ENCODE data around the gene FMN2.

The FMN2 gene

DNA sequence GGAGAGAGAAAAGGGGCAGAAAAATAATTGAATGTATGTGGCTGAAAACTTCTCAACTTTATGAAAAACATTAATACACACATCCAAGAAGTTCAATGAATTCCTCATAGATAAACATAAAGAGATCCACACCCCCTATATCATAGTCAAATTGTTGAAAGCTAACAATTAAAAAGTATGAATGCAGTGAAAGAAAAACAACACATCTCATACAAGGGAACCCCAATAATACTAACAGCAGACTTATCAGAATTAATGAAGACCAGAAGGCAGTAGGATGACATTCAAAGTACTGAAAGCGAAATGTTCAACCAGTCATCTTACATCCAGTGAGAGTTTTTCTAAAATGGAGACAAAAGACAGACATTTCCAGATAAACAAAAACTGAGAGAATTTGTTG, 134.4 kb downstream of the FMN2 start:
- no peak for DNase-seq
- no peak overlapping the region for H3K4me3 Mint-ChIP-seq
- no peaks in the 10 kb centered on the region for H3K4me1 Mint-ChIP-seq (ENCODE audit: low read depth)

DNA sequence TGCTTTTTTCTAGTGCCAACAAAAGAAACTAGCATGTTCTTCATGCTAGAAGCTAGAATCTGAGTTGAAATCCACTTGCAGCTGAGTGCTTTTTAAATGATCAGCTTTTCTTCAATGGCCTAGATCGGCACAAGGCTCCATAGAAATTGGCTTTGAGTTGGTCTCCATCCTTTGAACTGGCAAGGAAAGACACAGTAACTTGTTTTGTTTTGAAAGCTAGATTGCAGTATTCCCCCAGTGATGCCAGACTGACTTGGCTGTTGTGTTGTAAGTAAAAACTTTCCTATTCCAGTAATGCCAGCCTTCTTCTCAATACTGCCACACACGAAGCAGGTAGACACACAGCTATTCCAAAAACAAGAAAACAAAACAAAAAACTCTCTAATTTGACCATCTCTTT, 139.1 kb downstream of the FMN2 start:
- DNase-seq: no peak
- Mint-ChIP-seq H3K4me3 (no peak overlapping the region), H3K27ac (no peak overlapping the region), H3K27me3 (no peaks in the 10 kb centered on the region), H3K9me3 (peaks cover 18% of the 10 kb centered on the region), H3K4me1 (ENCODE audit: low read depth) (no peaks in the 10 kb centered on the region), H3K36me3 (ENCODE audit: low read depth) (no peaks in the 10 kb centered on the region)

More for the DNA sequence above, 134.4 kb downstream of the FMN2 start:
- Mint-ChIP-seq H3K36me3 (ENCODE audit: low read depth) (no peaks in the 10 kb centered on the region), H3K27ac (no peak overlapping the region), H3K27me3 (no peaks in the 10 kb centered on the region), H3K9me3 (peaks cover 33% of the 10 kb centered on the region)

DNA sequence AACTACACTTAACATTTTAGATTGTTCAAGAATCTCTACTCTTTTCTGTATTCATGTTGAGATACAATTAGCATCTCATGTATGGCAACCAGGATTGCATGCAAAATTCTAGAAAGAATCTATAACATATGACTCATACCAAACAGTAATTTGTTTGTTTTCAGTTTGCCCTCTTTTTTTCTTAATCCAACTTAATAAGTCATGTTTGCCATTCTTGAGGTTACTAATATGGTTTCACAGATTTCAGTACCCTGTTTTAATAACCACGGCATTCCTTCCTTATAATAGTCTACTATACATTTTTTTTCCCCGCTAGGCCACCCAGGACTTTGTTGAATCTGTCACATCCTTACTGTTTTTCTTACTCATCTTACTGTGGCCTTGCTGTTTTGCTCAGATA, 140.8 kb downstream of the FMN2 start:
- H3K27ac Mint-ChIP-seq: no peak overlapping the region
- DNase-seq: no peak

DNA sequence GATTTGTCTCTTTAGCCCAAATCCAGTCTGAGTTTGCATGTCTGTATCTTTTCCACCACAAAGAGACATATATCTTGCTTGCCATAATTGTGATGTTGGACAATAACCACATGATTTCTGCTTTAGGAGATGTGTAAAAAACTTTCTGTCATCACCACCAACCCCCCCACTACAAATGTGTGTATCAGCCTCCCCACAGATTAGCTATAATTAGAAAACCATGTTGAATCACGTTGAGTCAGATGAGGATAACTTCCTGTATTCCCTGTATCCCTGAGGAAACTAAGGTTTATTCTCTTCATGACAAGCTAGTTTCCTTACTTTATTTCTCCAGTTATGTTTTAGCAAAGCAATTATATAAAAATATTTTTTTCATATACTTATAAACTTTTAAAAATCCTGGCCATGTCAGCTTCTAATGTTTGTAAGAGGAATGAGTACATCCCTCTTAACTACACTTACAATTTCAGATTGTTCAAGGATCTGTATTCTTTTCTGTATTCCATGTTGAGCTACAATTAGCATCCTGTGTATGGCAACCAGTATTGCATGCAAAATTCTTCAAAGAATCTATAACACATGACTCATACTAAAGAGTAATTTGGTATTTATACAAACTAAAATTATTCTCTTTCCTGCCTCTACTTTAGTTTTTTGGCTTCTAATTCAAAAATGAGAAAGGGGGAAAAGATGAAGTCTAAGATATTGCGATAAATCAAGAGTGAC, 143.0 kb downstream of the FMN2 start:
- H3K27ac Mint-ChIP-seq: no peak overlapping the region
- no peaks in the 10 kb centered on the region for H3K27me3 Mint-ChIP-seq
- no peak overlapping the region for H3K4me3 Mint-ChIP-seq
- H3K9me3 Mint-ChIP-seq: peaks cover 3% of the 10 kb centered on the region
- H3K36me3 Mint-ChIP-seq (ENCODE audit: low read depth): no peaks in the 10 kb centered on the region
- DNase-seq: no peak
- H3K4me1 Mint-ChIP-seq (ENCODE audit: low read depth): no peaks in the 10 kb centered on the region

More for the DNA sequence above, 140.8 kb downstream of the FMN2 start:
- H3K36me3 Mint-ChIP-seq (ENCODE audit: low read depth): no peaks in the 10 kb centered on the region
- H3K4me1 Mint-ChIP-seq (ENCODE audit: low read depth): no peaks in the 10 kb centered on the region
- H3K4me3 Mint-ChIP-seq: no peak overlapping the region
- peaks cover 7% of the 10 kb centered on the region for H3K9me3 Mint-ChIP-seq
- H3K27me3 Mint-ChIP-seq: no peaks in the 10 kb centered on the region

DNA sequence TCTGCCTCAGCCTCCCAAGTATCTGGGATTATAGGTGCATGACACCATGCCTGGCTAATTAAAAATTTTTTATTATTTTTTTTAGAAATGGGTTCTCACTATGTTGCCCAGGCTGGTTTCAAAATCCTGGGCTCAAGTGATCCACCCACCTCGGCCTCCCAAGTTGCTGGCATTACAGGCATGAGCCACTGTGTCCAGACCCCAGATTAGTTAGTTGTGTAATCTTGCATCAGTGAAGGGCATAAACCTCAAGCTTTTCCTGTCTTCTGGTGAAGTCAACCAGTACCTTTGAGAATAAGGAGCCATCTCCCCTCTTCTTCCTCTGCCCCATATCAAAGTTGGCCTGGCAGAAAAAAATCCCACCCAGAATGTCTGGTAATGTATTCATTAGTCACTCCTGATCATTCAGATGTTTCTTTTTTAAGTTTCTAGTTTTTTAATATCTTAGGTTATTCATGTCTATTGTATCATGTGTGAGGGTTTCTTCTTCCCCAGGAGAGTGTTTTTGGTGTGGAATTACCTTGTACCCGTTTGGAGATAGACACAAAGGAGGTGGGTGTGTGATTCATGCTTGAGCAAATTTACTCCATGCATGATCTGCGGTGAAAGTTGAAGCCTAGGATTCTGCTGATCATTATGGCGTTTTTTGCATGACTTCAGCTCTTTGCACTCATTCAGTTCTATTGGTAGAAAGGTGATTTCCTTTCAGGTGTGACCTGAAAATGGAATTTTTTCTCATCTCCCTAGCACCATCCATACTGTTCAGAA, 144.0 kb downstream of the FMN2 start:
- Mint-ChIP-seq H3K9me3 (peaks cover 3% of the 10 kb centered on the region), H3K36me3 (ENCODE audit: low read depth) (no peaks in the 10 kb centered on the region), H3K4me1 (ENCODE audit: low read depth) (no peaks in the 10 kb centered on the region), H3K27me3 (no peaks in the 10 kb centered on the region), H3K4me3 (no peak overlapping the region), H3K27ac (no peak overlapping the region)
- no peak for DNase-seq

DNA sequence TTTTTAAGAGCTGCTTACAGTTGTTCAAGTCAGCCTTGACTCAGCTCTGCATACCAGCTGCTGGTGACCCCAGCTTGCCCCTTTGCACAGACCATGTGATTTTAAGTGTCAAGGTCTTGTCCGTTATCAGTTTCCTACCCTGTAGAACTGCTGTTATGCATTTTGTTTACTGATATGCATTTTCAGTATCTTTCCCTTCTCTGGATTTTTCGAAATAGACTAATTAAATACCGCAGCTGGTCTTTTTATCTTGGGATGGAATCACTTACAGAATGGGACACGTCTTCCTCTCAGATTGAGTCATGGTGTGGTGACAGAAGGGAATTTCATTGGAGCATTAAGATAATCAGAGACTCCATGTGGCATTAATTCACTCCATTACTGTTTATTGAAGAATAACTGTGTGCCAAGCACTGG, 145.6 kb downstream of the FMN2 start:
- Mint-ChIP-seq H3K36me3 (ENCODE audit: low read depth) (no peaks in the 10 kb centered on the region), H3K27ac (no peak overlapping the region), H3K4me1 (ENCODE audit: low read depth) (no peaks in the 10 kb centered on the region), H3K27me3 (no peaks in the 10 kb centered on the region), H3K9me3 (peaks cover 3% of the 10 kb centered on the region), H3K4me3 (no peak overlapping the region)
- no peak for DNase-seq

DNA sequence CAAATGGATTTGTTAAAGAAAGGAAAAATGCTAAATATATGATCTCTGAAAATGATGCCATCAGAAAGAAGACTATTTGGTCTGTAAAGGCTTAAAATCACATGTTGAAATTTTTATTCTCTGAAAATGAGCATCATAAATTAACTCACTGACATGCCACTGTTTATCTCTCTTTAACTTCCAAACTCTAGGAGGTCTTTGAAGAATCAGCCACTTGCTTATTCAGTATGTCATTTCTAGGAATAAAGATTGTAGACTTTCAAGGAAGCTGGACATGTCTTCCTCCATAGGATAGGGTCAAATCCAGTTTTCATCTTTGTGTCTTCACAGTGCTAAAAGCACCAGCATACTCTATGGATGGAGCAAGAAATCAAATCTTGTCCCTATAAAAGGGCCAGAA, 147.6 kb downstream of the FMN2 start:
- Mint-ChIP-seq H3K9me3 (no peaks in the 10 kb centered on the region), H3K27ac (no peak overlapping the region), H3K36me3 (ENCODE audit: low read depth) (no peaks in the 10 kb centered on the region), H3K27me3 (no peaks in the 10 kb centered on the region), H3K4me1 (ENCODE audit: low read depth) (no peaks in the 10 kb centered on the region), H3K4me3 (no peak overlapping the region)
- DNase-seq: no peak

DNA sequence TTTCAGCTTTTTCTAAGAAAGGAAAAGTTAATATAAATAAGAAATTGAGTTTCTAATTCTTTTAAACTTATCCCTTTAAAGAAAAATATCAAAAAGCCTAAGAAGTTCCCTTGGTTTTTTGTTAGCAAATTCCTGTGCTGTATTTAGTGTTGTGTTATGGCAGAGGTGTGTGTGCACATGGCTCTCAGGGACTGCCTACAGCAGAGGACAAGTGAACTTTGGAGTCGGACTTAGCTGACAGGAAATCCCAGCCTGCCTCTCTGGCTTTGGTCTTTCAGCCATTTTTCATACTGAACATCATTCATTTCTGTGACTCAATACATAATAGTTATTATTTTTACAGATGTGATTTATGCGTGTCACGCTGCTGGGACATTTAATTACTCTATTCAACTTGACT, 149.6 kb downstream of the FMN2 start:
- H3K4me3 Mint-ChIP-seq: no peak overlapping the region
- H3K36me3 Mint-ChIP-seq (ENCODE audit: low read depth): no peaks in the 10 kb centered on the region
- no peak for DNase-seq
- no peaks in the 10 kb centered on the region for H3K4me1 Mint-ChIP-seq (ENCODE audit: low read depth)
- no peak overlapping the region for H3K27ac Mint-ChIP-seq
- no peaks in the 10 kb centered on the region for H3K9me3 Mint-ChIP-seq
- H3K27me3 Mint-ChIP-seq: no peaks in the 10 kb centered on the region

DNA sequence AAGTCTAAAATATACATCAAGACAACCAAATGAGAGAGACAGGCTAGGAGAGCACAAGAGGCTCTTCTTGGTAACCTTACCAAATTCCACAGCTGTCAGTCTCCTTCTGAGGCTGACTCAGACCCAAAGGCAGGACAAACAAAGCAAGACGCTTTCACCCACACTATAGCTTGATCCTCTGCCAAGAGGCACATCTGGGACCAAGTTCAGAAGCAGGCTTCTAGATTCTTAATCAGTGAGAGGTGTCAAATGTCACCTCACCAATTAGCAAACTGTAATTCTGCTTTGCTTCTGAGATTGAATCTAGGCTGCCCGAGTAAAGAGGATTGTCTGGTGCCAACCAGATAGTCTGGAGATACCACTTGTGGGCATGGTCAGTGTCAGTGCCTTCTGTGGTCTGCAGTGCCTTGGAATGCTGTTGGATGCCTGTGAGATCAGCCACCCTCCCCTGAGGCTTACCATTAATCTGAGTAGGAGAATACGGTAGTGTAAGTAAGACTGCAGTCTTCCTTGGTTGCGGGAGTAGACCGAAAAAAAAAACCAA, 151.0 kb downstream of the FMN2 start:
- no peaks in the 10 kb centered on the region for H3K27me3 Mint-ChIP-seq
- H3K4me3 Mint-ChIP-seq: no peak overlapping the region
- H3K27ac Mint-ChIP-seq: no peak overlapping the region
- no peak for DNase-seq
- H3K4me1 Mint-ChIP-seq (ENCODE audit: low read depth): no peaks in the 10 kb centered on the region
- no peaks in the 10 kb centered on the region for H3K9me3 Mint-ChIP-seq
- H3K36me3 Mint-ChIP-seq (ENCODE audit: low read depth): no peaks in the 10 kb centered on the region

DNA sequence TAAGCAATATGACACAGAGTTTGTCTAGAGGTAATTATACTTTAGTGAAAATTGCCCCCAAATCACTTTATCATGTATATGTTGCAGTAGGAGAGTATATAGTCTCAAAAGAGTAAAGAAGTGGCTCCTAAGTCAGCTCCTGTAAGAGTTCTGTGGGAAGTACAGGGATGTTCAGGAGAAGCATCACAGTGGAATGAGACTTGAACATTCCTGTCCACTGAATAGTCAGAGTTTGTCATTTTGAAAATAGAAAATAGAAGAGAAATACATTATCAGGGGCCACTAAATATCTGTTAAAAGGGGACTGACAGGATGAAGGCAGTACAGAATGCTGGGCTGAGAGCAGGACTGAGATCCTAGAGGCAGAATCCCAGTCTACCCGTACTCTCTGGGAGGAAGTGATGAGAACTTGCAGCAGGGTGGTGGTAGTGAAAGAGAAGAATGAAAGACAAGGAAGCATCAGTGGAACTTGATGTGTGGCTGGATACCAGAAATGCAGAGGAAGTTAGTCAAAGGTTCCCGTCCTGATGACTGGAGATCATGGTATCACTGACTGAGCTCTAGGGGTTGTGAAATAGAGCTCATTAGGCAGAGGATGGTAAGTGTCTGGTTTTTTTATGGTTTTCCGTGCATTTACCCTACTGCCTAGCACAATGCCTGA, 153.4 kb downstream of the FMN2 start:
- DNase-seq: no peak
- no peaks in the 10 kb centered on the region for H3K36me3 Mint-ChIP-seq (ENCODE audit: low read depth)
- H3K9me3 Mint-ChIP-seq: no peaks in the 10 kb centered on the region
- H3K27me3 Mint-ChIP-seq: no peaks in the 10 kb centered on the region
- no peak overlapping the region for H3K4me3 Mint-ChIP-seq
- H3K4me1 Mint-ChIP-seq (ENCODE audit: low read depth): no peaks in the 10 kb centered on the region
- H3K27ac Mint-ChIP-seq: no peak overlapping the region

DNA sequence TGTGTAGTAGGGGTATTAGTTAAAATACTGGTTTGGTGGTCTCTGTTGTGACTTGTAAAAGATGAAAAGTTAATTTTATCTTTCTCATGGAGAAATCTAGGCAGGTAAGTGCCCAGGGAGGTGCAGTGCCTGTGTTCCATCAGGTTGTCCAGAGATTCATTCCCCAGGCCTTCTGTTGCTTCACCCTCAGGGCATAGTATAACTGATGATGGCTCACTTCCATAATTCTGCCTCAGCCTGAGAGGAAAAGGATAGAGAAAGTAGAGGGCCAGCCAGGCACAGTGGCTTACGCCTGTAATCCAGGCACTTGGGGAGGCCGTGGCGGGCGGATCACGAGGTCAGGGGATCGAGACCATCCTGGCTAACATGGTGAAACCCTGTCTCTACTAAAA, 153.9 kb downstream of the FMN2 start:
- no peak for DNase-seq
- Mint-ChIP-seq H3K27me3 (no peaks in the 10 kb centered on the region), H3K27ac (no peak overlapping the region), H3K4me1 (ENCODE audit: low read depth) (no peaks in the 10 kb centered on the region), H3K36me3 (ENCODE audit: low read depth) (no peaks in the 10 kb centered on the region), H3K4me3 (no peak overlapping the region), H3K9me3 (peaks cover 2% of the 10 kb centered on the region)

DNA sequence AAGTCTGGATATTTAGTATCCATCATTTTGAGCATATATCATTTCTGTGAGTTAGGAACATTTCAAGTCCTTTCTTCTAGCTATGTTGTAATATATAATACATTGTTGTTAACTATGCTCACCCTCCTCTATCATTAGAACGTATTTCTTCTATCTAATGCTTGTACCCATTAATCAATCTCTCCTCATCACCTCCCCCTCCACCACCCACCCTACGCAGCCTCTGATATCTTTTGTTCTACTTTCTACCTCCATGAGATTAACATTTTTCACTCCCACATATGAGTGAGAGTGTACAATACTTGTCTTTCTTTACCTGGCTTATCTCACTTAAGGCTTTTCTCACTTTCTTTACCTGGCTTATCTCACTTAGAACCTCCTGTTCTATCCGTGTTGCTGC, 156.2 kb downstream of the FMN2 start:
- peaks cover 6% of the 10 kb centered on the region for H3K9me3 Mint-ChIP-seq
- no peak overlapping the region for H3K27ac Mint-ChIP-seq
- no peaks in the 10 kb centered on the region for H3K27me3 Mint-ChIP-seq
- no peaks in the 10 kb centered on the region for H3K4me1 Mint-ChIP-seq (ENCODE audit: low read depth)
- no peak for DNase-seq
- no peak overlapping the region for H3K4me3 Mint-ChIP-seq
- H3K36me3 Mint-ChIP-seq (ENCODE audit: low read depth): no peaks in the 10 kb centered on the region

DNA sequence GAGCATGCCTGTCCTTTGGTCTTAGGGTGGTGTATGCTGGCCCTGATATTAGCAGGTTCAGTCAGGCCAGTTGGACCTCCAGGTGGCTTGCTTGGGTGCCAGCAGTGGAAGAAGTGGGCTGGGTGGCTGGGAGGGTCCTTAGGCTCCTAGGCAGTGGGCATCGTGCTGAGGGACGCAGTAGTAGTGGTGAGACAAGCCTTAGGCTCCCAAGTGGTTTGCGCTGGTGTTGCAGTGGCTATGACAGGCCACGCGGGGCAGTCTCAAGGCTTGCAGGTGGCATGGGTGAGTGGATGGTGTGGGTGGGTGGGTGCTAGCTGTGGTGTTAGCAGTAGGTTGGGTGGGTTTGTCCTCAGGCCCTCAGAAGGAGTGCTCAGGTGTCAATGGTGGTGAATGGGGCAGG, 162.3 kb downstream of the FMN2 start:
- Mint-ChIP-seq H3K36me3 (ENCODE audit: low read depth) (no peaks in the 10 kb centered on the region), H3K27ac (no peak overlapping the region), H3K9me3 (peaks cover 25% of the 10 kb centered on the region), H3K27me3 (no peaks in the 10 kb centered on the region), H3K4me3 (no peak overlapping the region), H3K4me1 (ENCODE audit: low read depth) (no peaks in the 10 kb centered on the region)
- no peak for DNase-seq

DNA sequence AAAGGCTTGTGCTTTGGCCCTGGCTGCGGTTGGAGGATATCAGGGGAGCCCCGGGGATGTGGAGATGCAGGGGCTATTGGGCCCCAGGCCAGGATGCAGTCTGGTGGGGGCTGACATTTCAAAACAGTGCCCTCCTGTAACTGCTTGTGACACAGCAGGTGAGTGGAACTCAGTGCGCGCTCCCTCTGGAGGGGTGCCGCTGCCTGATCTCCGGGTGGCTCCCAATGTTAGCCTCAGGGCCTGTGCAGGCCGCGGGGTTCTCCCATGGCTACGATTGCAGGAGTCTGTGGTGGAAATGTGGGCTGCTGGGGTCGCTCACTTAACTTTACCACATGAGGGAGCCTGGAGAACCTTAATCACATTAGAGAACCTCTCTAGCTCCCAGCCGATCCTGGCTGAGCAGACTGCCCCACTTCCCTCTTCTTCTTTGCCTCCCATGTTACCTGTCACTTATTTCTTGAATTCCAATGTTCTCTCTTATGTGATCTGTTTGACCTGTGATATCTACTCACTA, 163.2 kb downstream of the FMN2 start:
- Mint-ChIP-seq H3K4me1 (ENCODE audit: low read depth) (no peaks in the 10 kb centered on the region), H3K27me3 (no peaks in the 10 kb centered on the region), H3K36me3 (ENCODE audit: low read depth) (no peaks in the 10 kb centered on the region), H3K9me3 (peaks cover 25% of the 10 kb centered on the region), H3K4me3 (no peak overlapping the region), H3K27ac (no peak overlapping the region)
- no peak for DNase-seq

DNA sequence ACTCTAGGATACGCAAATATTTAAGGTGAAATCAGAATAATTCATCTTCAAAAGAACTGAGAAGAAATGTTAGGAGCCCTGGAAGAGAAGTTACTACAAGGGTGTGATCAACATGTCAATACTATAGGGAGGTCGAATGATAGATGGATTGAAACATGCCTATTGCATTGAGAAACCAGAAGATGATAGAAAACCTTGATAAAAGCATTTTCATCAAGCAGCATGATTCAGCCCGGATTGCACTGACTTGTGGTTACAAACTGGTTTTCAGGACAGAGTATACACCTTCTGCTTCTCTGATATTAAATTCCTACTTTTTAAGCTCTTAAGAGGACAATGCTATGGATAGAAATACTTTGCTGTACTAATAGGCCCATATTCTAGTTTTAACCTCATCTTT, 164.2 kb downstream of the FMN2 start:
- no peak overlapping the region for H3K4me3 Mint-ChIP-seq
- H3K4me1 Mint-ChIP-seq (ENCODE audit: low read depth): no peaks in the 10 kb centered on the region
- no peak for DNase-seq
- no peaks in the 10 kb centered on the region for H3K36me3 Mint-ChIP-seq (ENCODE audit: low read depth)
- H3K9me3 Mint-ChIP-seq: peaks cover 23% of the 10 kb centered on the region
- H3K27me3 Mint-ChIP-seq: no peaks in the 10 kb centered on the region
- no peak overlapping the region for H3K27ac Mint-ChIP-seq
